Urinary bladder (tissue), 4 donors: Measurements from ENCODE around the gene IFNA6. TPM values are rescaled to one million over a fixed set of nuclear protein-coding genes. Genes with fewer than 3 reads are reported as not detected.
"Not testable (repeated sequence)": the region's sequence is repeated elsewhere in the genome, so short reads cannot be mapped to it uniquely, and the experiment has no call there.

Experiments
- DNase-seq: peaks from one replicate; pipeline ENCODE4 v3.0.0-alpha.2; 2015; ENCODE audit errors: extremely low spot score
- H3K27ac ChIP-seq: one replicate; pipeline ENCODE4 v1.5.1; 2013; ENCODE audit warnings: low read depth, mild to moderate bottlenecking, moderate library complexity
- H3K36me3 ChIP-seq: one replicate; pipeline ENCODE4 v1.6.1; 2013; ENCODE audit warnings: mild to moderate bottlenecking, moderate library complexity; ENCODE audit not compliant: insufficient read depth
- H3K4me1 ChIP-seq: one replicate; pipeline ENCODE4 v1.6.1; 2013; ENCODE audit warnings: mild to moderate bottlenecking, moderate library complexity; ENCODE audit not compliant: insufficient read depth
- H3K4me3 ChIP-seq: one replicate; pipeline ENCODE4 v1.5.1; 2013; ENCODE audit warnings: low read depth, low read length
- WGBS: extraction: QIAGEN DNeasy Blood & Tissue Kit; methylation state at CpG from one replicate; pipeline ENCODE4 v1.1.7; 2013; 5-methylcytosine and 5-hydroxymethylcytosine counted together
- polyA plus RNA-seq: library from polyadenylated mRNA; stranded (reverse); fragments of 200-250 nt; gene quantifications from one replicate; pipeline ENCODE4 v1.2.3, GENCODE V29; 2013
- total RNA-seq: library from RNA; depleted of rRNA; stranded (reverse); fragments of >200 nt; gene quantifications from one replicate; pipeline ENCODE4 v1.2.3, GENCODE V29; 2014
- donor health status: healthy with polysubstance abuse.
- donor health status: healthy.

Gene IFNA6
- total RNA-seq, result not detected
- polyA plus RNA-seq, result not detected

- Histone ChIP-seq H3K4me1 (no peaks in the 10 kb centered on the region), H3K36me3 (no peaks in the 10 kb centered on the region), H3K27ac (no peak within 1 kb of the TSS), H3K4me3 (no peak within 1 kb of the TSS)
- WGBS, result 90% methylated on average over 1 of the region's 1 CpG
- no peak for DNase-seq
These were observed at the start of gene IFNA6 for GRCh38 chr9:21350787-21351186. TSS of gene IFNA6 (minus strand) at chr9:21350887. CDS start at chr9:21350887, 0 bp downstream.

- WGBS, result 45% methylated on average over 3 of the region's 3 CpGs
- Histone ChIP-seq H3K36me3 (no peaks in the 10 kb centered on the region), H3K27ac (no peak overlapping the region), H3K4me1 (no peaks in the 10 kb centered on the region), H3K4me3 (no peak overlapping the region)
- no peak for DNase-seq
These were observed 49.3 kb upstream of the IFNA6 start for GRCh38 chr9:21399956-21400355.

- Histone ChIP-seq H3K36me3 (no peaks in the 10 kb centered on the region), H3K4me3 (no peak overlapping the region), H3K4me1 (no peaks in the 10 kb centered on the region), H3K27ac (no peak overlapping the region)
- DNase-seq, result no peak
- 85% methylated on average over 5 of the region's 5 CpGs for WGBS
These were observed 48.3 kb upstream of the IFNA6 start for GRCh38 chr9:21398955-21399489.

- no peaks in the 10 kb centered on the region for H3K36me3 ChIP-seq
- H3K4me3 ChIP-seq, result peak overlapping the region; percentile 45
- no peak overlapping the region for H3K27ac ChIP-seq
- DNase-seq, result no peak
- H3K4me1 ChIP-seq, result no peaks in the 10 kb centered on the region
- 7% methylated on average over 40 of the region's 40 CpGs for WGBS
These were observed 45.4 kb upstream of the IFNA6 start for GRCh38 chr9:21395778-21396717.

- Histone ChIP-seq H3K27ac (no peak overlapping the region), H3K36me3 (no peaks in the 10 kb centered on the region), H3K4me3 (no peak overlapping the region), H3K4me1 (no peaks in the 10 kb centered on the region)
- 85% methylated on average over 6 of the region's 6 CpGs for WGBS
- DNase-seq, result no peak
These were observed 41.6 kb upstream of the IFNA6 start for GRCh38 chr9:21392270-21392669.

- no peaks in the 10 kb centered on the region for H3K36me3 ChIP-seq
- H3K4me1 ChIP-seq, result no peaks in the 10 kb centered on the region
- no peak for DNase-seq
- no peak within 1 kb of the TSS for H3K27ac ChIP-seq
- H3K4me3 ChIP-seq, result no peak within 1 kb of the TSS
- 47% methylated on average over 1 of the region's 1 CpG for WGBS
These were observed 34.5 kb upstream of the IFNA6 start, which contains the start of gene IFNA2 for GRCh38 chr9:21385131-21385670. TSS of gene IFNA2 (minus strand) at chr9:21385398. CDS start at chr9:21385329, 69 bp downstream.

GRCh38 chr9:21383627-21384026 lies 32.9 kb upstream of the IFNA6 start:
- Histone ChIP-seq H3K4me3 (no peak overlapping the region), H3K4me1 (no peaks in the 10 kb centered on the region), H3K36me3 (no peaks in the 10 kb centered on the region), H3K27ac (no peak overlapping the region)
- 64% methylated on average over 4 of the region's 4 CpGs for WGBS
- no peak for DNase-seq

GRCh38 chr9:21381448-21382339 lies 31.0 kb upstream of the IFNA6 start:
- H3K36me3 ChIP-seq, result no peaks in the 10 kb centered on the region
- 44% methylated on average over 5 of the region's 5 CpGs for WGBS
- no peak overlapping the region for H3K4me3 ChIP-seq
- no peaks in the 10 kb centered on the region for H3K4me1 ChIP-seq
- H3K27ac ChIP-seq, result no peak overlapping the region
- DNase-seq, result no peak

GRCh38 chr9:21371467-21371866 lies 20.8 kb upstream of the IFNA6 start:
- WGBS, result 73% methylated on average over 4 of the region's 4 CpGs
- H3K27ac ChIP-seq, H3K4me3 ChIP-seq, DNase-seq, H3K4me1 ChIP-seq, H3K36me3 ChIP-seq: not testable (repeated sequence)

GRCh38 chr9:21367957-21368356 lies 17.3 kb upstream of the IFNA6 start, which contains the start of gene IFNA13:
TSS of gene IFNA13 (minus strand) at chr9:21368057. CDS start at chr9:21368010, 47 bp downstream.
- H3K27ac ChIP-seq, result no peak within 1 kb of the TSS
- no peak for DNase-seq
- 88% methylated on average over 3 of the region's 3 CpGs for WGBS

GRCh38 chr9:21367169-21367568 lies 16.5 kb upstream of the IFNA6 start:
- DNase-seq, H3K4me1 ChIP-seq, H3K27ac ChIP-seq, H3K36me3 ChIP-seq, H3K4me3 ChIP-seq: not testable (repeated sequence)
- 90% methylated on average over 1 of the region's 2 CpGs for WGBS

More at GRCh38 chr9:21367957-21368356, 17.3 kb upstream of the IFNA6 start, which contains the start of gene IFNA13:
- H3K36me3 ChIP-seq, result no peaks in the 10 kb centered on the region
- no peaks in the 10 kb centered on the region for H3K4me1 ChIP-seq
- no peak within 1 kb of the TSS for H3K4me3 ChIP-seq

- H3K36me3 ChIP-seq, result no peaks in the 10 kb centered on the region
- H3K27ac ChIP-seq, result no peak overlapping the region
- no peak for DNase-seq
- no peak overlapping the region for H3K4me3 ChIP-seq
- no peaks in the 10 kb centered on the region for H3K4me1 ChIP-seq
- 89% methylated on average over 8 of the region's 8 CpGs for WGBS
These were observed 11.6 kb upstream of the IFNA6 start for GRCh38 chr9:21362287-21362686.
